Measurements from ENCODE around the gene TECPR2.

DNA sequence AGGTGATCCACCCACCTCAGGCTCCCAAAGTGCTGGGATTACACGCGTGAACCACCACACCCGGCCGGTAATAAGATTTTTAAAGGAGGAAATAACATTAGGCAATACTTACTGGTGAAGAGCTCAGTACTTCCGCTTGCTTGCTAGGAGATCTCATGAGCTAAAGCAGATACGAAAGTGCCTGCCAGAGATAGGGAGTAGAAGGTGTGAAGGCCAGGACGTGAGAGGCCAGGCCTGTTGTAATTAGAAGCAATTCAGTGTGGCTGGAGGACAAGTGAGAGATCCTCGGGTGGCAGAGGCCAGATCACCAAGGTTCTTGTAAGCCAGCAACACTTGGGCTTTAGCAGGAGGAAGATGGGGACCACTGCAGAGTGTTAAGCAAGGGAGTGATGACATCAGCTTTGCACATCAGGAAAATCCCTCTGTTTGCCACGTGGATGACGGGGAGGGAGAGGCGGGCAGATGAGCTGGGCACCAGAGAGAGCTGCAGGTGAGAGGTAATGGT is 7.6 kb downstream of the TECPR2 start:
- TF ChIP-seq CTCF (IDR thresholded peaks at IDR 0.05) (no peak), EZH2phosphoT487 (IDR thresholded peaks at IDR 0.05) (no peak)

Measured in neural progenitor cell (in vitro differentiated cells).